PC-3 (cell line): ENCODE measurements around the gene RFTN1. TPM values are rescaled to one million over a fixed set of nuclear protein-coding genes. Genes with fewer than 3 reads are reported as not detected.

ENCODE experiments used
- ATAC-seq: fragments of 200-7000 bp; cut with Tn5 transposase; 2 replicates; pipeline ENCODE4 v1.9.1; 2020; ENCODE audit warnings: mild to moderate bottlenecking, moderate library complexity
- BruUV-seq: library from RNA; stranded (reverse); fragments of 400-500 nt; replicated peaks from 2 replicates; lab custom pipeline; 2021; lab: Mats Ljungman, UMichigan
- CTCF ChIA-PET: fragments of 300-600 bp; sonication (Branson Sonifier 250); formaldehyde crosslinking; loops from one replicate; lab custom pipeline; 2022; ENCODE audit warnings: antibody characterized with exemption; lab: Charles Lee
- POLR2A ChIA-PET: fragments of 300-600 bp; sonication (Branson Sonifier 250); formaldehyde crosslinking; loops from one replicate; lab custom pipeline; 2022; ENCODE audit warnings: antibody characterized with exemption; ENCODE audit not compliant: unreplicated experiment; lab: Charles Lee
- DNase-seq: peaks from one replicate; pipeline ENCODE4 v3.0.0-alpha.2; 2015
- H2AFZ ChIP-seq: fragments of 300-600 bp; sonication (generic); 2 replicates; pipeline ENCODE4 v1.6.0; 2016; ENCODE audit warnings: antibody characterized with exemption, low read length
- H3F3A ChIP-seq: fragments of 300-600 bp; sonication (generic); one replicate; pipeline ENCODE4 v1.6.0; 2017; ENCODE audit warnings: antibody characterized with exemption, low read length, control low read depth, mild to moderate bottlenecking; ENCODE audit not compliant: unreplicated experiment
- H3K27ac ChIP-seq: fragments of 300-600 bp; sonication (generic); 2 replicates; pipeline ENCODE4 v1.5.1; 2016; ENCODE audit warnings: mild to moderate bottlenecking, low read length
- H3K27me3 ChIP-seq: fragments of 300-600 bp; sonication (generic); 2 replicates; pipeline ENCODE4 v1.6.1; 2016; ENCODE audit warnings: low read length, mixed read lengths
- H3K36me3 ChIP-seq: fragments of 300-600 bp; sonication (generic); 2 replicates; pipeline ENCODE4 v1.6.1; 2016; ENCODE audit warnings: low read depth, mixed run types, low read length, mixed read lengths
- H3K4me1 ChIP-seq: fragments of 300-600 bp; sonication (generic); 2 replicates; pipeline ENCODE4 v1.5.1; 2016; ENCODE audit warnings: low read length; ENCODE audit not compliant: insufficient read depth
- H3K4me2 ChIP-seq: fragments of 300-600 bp; sonication (generic); 2 replicates; pipeline ENCODE4 v1.6.0; 2016; ENCODE audit warnings: low read length
- H3K4me3 ChIP-seq: fragments of 300-600 bp; sonication (generic); 2 replicates; pipeline ENCODE4 v1.5.1; 2016; ENCODE audit warnings: mild to moderate bottlenecking, low read length, mixed read lengths
- H3K79me2 ChIP-seq: fragments of 300-600 bp; sonication (generic); 2 replicates; pipeline ENCODE4 v1.6.1; 2017; ENCODE audit warnings: low read length, mixed read lengths
- H3K9ac ChIP-seq: fragments of 300-600 bp; sonication (generic); 2 replicates; pipeline ENCODE4 v1.6.0; 2016; ENCODE audit warnings: mild to moderate bottlenecking, low read length
- H3K9me2 ChIP-seq: fragments of 300-600 bp; sonication (generic); replicated peaks from 2 replicates; pipeline ENCODE4 v1.6.1; 2016; ENCODE audit warnings: mixed run types, low read length, mixed read lengths
- H3K9me3 ChIP-seq: fragments of 300-600 bp; sonication (generic); 2 replicates; pipeline ENCODE4 v1.6.1; 2016; ENCODE audit warnings: low read length, mixed read lengths
- H4K20me1 ChIP-seq: fragments of 300-600 bp; sonication (generic); 2 replicates; pipeline ENCODE4 v1.6.1; 2016; ENCODE audit warnings: low read length, mixed read lengths
- CTCF ChIP-seq: fragments of 300-600 bp; sonication (generic); conservative IDR thresholded peaks from 2 replicates; pipeline ENCODE4 v1.5.1; 2017; ENCODE audit warnings: antibody characterized with exemption, low read depth, mild to moderate bottlenecking, low read length
- EZH2 ChIP-seq: fragments of 300-600 bp; sonication (generic); IDR thresholded peaks from one replicate; pipeline ENCODE4 v1.6.1; 2017; ENCODE audit warnings: antibody characterized with exemption, mild to moderate bottlenecking, low read length; ENCODE audit not compliant: unreplicated experiment
- EZH2phosphoT487 ChIP-seq: fragments of 300-600 bp; sonication (generic); IDR thresholded peaks from 2 replicates; pipeline ENCODE4 v1.6.1; 2018; ENCODE audit warnings: mild to moderate bottlenecking, antibody characterized with exemption, low read length, borderline replicate concordance
- intact Hi-C: fragments of 100-400 bp; cut with micrococcal nuclease; formaldehyde crosslinking; loops from 2 replicates; pipeline ENCODE4 v1.9.0; 2023
- total RNA-seq: library from RNA; depleted of rRNA; stranded (reverse); fragments of >200 nt; gene quantifications from 2 replicates; pipeline ENCODE4 v1.2.3, GENCODE V29; 2014

Gene RFTN1
- total RNA-seq, 1 experiment from 2014 or later, result 9.7 TPM

- Histone ChIP-seq H3K79me2 (no peaks in the 10 kb centered on the region), H3K9me3 (no peaks in the 10 kb centered on the region), H3K9me2 (no peaks in the 10 kb centered on the region), H3K9ac (no peak overlapping the region), H3K36me3 (peaks cover 9% of the 10 kb centered on the region; the same call in 1 of the 2 replicates), H2AFZ (no peak overlapping the region), H3K27me3 (no peaks in the 10 kb centered on the region), H3F3A (no peaks in the 10 kb centered on the region), H3K4me1 (no peaks in the 10 kb centered on the region), H4K20me1 (no peaks in the 10 kb centered on the region), H3K4me2 (no peak overlapping the region), H3K27ac (no peak overlapping the region), H3K4me3 (no peak overlapping the region)
- ChIA-PET CTCF (no interaction called here), POLR2A (no interaction called here)
- DNase-seq, result no peak
- intact Hi-C loops, result no loop called here
- no peak for ATAC-seq
- BruUV-seq, result no TSS peak
- TF ChIP-seq EZH2, result no peak
- TF ChIP-seq CTCF, result no peak
- no peak for TF ChIP-seq EZH2phosphoT487
Measured at GRCh38 chr3:16322189-16322588, 191.3 kb downstream of the RFTN1 start.

- intact Hi-C loops, result no loop called here
- no peaks in the 10 kb centered on the region for H3K9me3 ChIP-seq
- ATAC-seq, result no peak
- H3K9ac ChIP-seq, result no peak overlapping the region
- H4K20me1 ChIP-seq, result no peaks in the 10 kb centered on the region
- H3K4me3 ChIP-seq, result no peak overlapping the region
- TF ChIP-seq EZH2phosphoT487, result no peak
- no peak for TF ChIP-seq EZH2
- no peak for TF ChIP-seq CTCF
- no peaks in the 10 kb centered on the region for H3F3A ChIP-seq
- no peak for DNase-seq
- H3K4me1 ChIP-seq, result no peaks in the 10 kb centered on the region
- BruUV-seq, result no TSS peak
- H3K27me3 ChIP-seq, result no peaks in the 10 kb centered on the region
- no peak overlapping the region for H2AFZ ChIP-seq
- no peak overlapping the region for H3K27ac ChIP-seq
- no peak overlapping the region for H3K4me2 ChIP-seq
- H3K36me3 ChIP-seq, result peaks cover 11% of the 10 kb centered on the region; the same call in 1 of the 2 replicates
- H3K79me2 ChIP-seq, result no peaks in the 10 kb centered on the region
- H3K9me2 ChIP-seq, result no peaks in the 10 kb centered on the region
- CTCF ChIA-PET, result interaction anchor here (0.6 kb wide), 1 partner anchor 714 kb away, joined by 6 read pairs; no protein-coding TSS in a partner anchor
- POLR2A ChIA-PET, result no interaction called here
Measured at GRCh38 chr3:16320711-16321110, 192.8 kb downstream of the RFTN1 start.

- BruUV-seq, result no TSS peak
- Histone ChIP-seq H4K20me1 (no peaks in the 10 kb centered on the region), H3K9me3 (no peaks in the 10 kb centered on the region), H3K9ac (no peak overlapping the region), H3F3A (no peaks in the 10 kb centered on the region), H3K27me3 (no peaks in the 10 kb centered on the region), H3K27ac (no peak overlapping the region), H3K4me1 (no peaks in the 10 kb centered on the region), H3K4me2 (no peak overlapping the region), H3K4me3 (no peak overlapping the region), H3K36me3 (0 out of 2 replicates have a peak, but pooled peaks cover 2% of the 10 kb centered on the region), H3K9me2 (no peaks in the 10 kb centered on the region), H2AFZ (no peak overlapping the region), H3K79me2 (no peaks in the 10 kb centered on the region)
- DNase-seq (no peak), ATAC-seq (no peak)
- intact Hi-C loops, result no loop called here
- TF ChIP-seq CTCF (no peak), EZH2phosphoT487 (no peak), EZH2 (no peak)
- ChIA-PET POLR2A (no interaction called here), CTCF (no interaction called here)
Measured at GRCh38 chr3:16319723-16320122, 193.8 kb downstream of the RFTN1 start.
